Thoracic aorta (tissue), 2 donors: ENCODE results near the gene XPR1. TPM values are rescaled to one million over a fixed set of nuclear protein-coding genes. Genes with fewer than 3 reads are reported as not detected.

Source experiments
- ATAC-seq: fragments of 150-250 bp; one replicate; pipeline ENCODE4 v1.8.0; 2017; ENCODE audit warnings: low read depth; ENCODE audit not compliant: insufficient number of reproducible peaks, low FRiP score
- DNase-seq: peaks from one replicate; pipeline ENCODE4 v3.0.0-alpha.2; 2020; ENCODE audit warnings: low spot score
- H3K27ac ChIP-seq, 2 donors: fragments of 200-600 bp; sonication (generic); 1 replicate in 1 of 2; 2 replicates in 1 of 2; pipeline ENCODE4 v1.5.1; 2016; ENCODE audit warnings: mild to moderate bottlenecking in 2 of 2, moderate library complexity in 2 of 2
- H3K27me3 ChIP-seq: fragments of 200-600 bp; sonication (generic); replicated peaks from 2 replicates; pipeline ENCODE4 v1.6.0; 2016; ENCODE audit warnings: mild to moderate bottlenecking; ENCODE audit not compliant: insufficient read depth
- H3K36me3 ChIP-seq: fragments of 200-600 bp; sonication (generic); one replicate; pipeline ENCODE4 v1.5.1; 2016
- H3K4me1 ChIP-seq, 2 donors: fragments of 200-600 bp; sonication (generic); 1 replicate in 1 of 2; 2 replicates in 1 of 2; pipeline versions ENCODE4 v1.5.1 to v1.6.0; 2016; ENCODE audit warnings: low read depth in 2 of 2, mild to moderate bottlenecking in 1 of 2; ENCODE audit not compliant: control insufficient read depth in 1 of 2
- H3K4me3 ChIP-seq: fragments of 200-600 bp; sonication (generic); 2 replicates; pipeline ENCODE4 v1.5.1; 2016; ENCODE audit warnings: mild to moderate bottlenecking
- H3K9me3 ChIP-seq: fragments of 200-600 bp; sonication (generic); 2 replicates; pipeline ENCODE4 v1.5.1; 2016
- CTCF ChIP-seq: fragments of 200-600 bp; sonication (generic); IDR thresholded peaks from one replicate; pipeline ENCODE4 v1.5.1; 2019; ENCODE audit warnings: antibody characterized with exemption
- total RNA-seq, 2 donors: library from RNA; depleted of rRNA; stranded (reverse); fragments of >200 nt; gene quantifications; one replicate each; pipeline versions ENCODE4 v1.1.0 to v1.2.3, GENCODE V29; 2016

Gene XPR1
- total RNA-seq, 2 donors from 2014 or later, result 29.1 to 42.8 TPM

GRCh38 chr1:180590889-180591288 lies 40.9 kb upstream of the XPR1 start:
- no peaks in the 10 kb centered on the region for H3K36me3 ChIP-seq
- no peak for ATAC-seq
- TF ChIP-seq CTCF, result no peak

GRCh38 chr1:180593382-180593781 lies 38.4 kb upstream of the XPR1 start:
- Histone ChIP-seq H3K4me1 (no peaks in the 10 kb centered on the region), H3K27ac (no peak overlapping the region), H3K36me3 (no peaks in the 10 kb centered on the region), H3K9me3 (peaks cover under 1% of the 10 kb centered on the region), H3K4me3 (no peak overlapping the region), H3K27me3 (no peaks in the 10 kb centered on the region)
- ATAC-seq (no peak), DNase-seq (no peak)
- no peak for TF ChIP-seq CTCF

More at GRCh38 chr1:180590889-180591288, 40.9 kb upstream of the XPR1 start:
- DNase-seq, result no peak
- H3K9me3 ChIP-seq, result peaks cover 5% of the 10 kb centered on the region
- H3K27ac ChIP-seq, result no peak overlapping the region
- peaks cover 9 to 14% of the 10 kb centered on the region in 2 donors for H3K4me1 ChIP-seq
- H3K27me3 ChIP-seq, result no peaks in the 10 kb centered on the region
- H3K4me3 ChIP-seq, result no peak overlapping the region

DNA sequence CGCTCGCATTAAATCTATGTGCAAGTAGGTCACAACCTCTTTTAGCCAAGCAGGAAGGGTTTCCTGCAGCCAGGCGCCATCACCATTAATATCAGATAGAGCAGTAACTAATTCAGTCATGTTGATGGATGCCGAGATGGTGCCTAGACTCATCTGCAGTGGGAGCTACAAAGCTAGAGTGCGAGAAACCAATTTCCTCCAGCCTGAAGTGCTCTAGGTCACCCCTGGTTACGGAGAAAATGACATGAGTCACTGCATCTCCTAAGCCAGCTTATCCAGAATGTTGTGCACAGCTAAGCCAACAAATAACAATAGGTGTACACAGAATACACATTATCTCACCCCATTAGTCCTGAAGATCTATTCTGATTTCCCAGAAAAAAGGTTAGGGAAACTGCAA lies 37.1 kb upstream of the XPR1 start:
- Histone ChIP-seq H3K36me3 (no peaks in the 10 kb centered on the region), H3K4me1 (no peaks in the 10 kb centered on the region), H3K9me3 (no peaks in the 10 kb centered on the region), H3K27me3 (no peaks in the 10 kb centered on the region), H3K27ac (no peak overlapping the region), H3K4me3 (no peak overlapping the region)
- no peak for DNase-seq
- ATAC-seq, result no peak
- no peak for TF ChIP-seq CTCF

DNA sequence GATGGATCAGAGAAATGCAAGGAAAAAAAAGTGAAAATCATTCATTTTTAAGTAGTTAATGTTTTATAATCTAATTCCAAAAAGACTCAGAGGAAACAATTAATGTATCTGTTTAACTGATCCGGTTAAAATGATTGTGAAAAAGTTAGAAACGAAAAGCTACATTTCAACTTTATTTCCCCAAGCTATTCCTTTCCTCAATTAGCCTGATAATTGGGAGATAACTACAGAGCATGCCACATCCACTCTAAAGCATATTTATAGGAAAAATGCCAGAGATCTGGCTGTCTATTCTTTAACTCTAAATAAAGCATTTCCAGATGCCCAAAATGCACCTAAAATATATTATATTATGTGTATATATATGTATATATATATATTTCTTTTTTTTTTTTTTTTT lies 35.9 kb upstream of the XPR1 start:
- H3K27ac ChIP-seq, result no peak overlapping the region
- no peaks in the 10 kb centered on the region for H3K36me3 ChIP-seq
- no peaks in the 10 kb centered on the region for H3K4me1 ChIP-seq
- TF ChIP-seq CTCF, result no peak
- ATAC-seq (no peak), DNase-seq (no peak)
- no peak overlapping the region for H3K4me3 ChIP-seq
- no peaks in the 10 kb centered on the region for H3K27me3 ChIP-seq
- H3K9me3 ChIP-seq, result no peaks in the 10 kb centered on the region

DNA sequence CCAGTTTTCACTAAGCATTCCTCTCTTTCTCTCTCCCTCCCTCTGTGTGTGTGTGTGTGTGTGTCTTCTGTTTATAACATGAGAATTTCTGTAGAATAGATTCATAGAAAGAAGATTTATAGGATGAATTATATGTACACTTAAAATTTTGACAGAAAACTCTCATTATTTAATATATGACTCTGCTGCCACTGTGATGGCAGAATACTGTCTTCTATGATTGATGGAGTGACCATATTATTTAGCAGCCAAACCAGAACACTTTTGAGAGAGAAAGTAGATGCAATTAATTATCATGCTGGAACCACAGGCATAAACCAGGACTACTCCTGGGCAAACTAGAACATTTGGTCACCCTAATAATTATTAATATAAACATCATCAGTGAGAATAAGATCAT lies 34.3 kb upstream of the XPR1 start:
- no peaks in the 10 kb centered on the region for H3K4me1 ChIP-seq
- TF ChIP-seq CTCF, result no peak
- ATAC-seq, result no peak
- H3K4me3 ChIP-seq, result no peak overlapping the region
- no peaks in the 10 kb centered on the region for H3K36me3 ChIP-seq
- H3K27me3 ChIP-seq, result no peaks in the 10 kb centered on the region
- H3K27ac ChIP-seq, result no peak overlapping the region
- no peaks in the 10 kb centered on the region for H3K9me3 ChIP-seq
- DNase-seq, result no peak
